Nephron (organoid): ENCODE measurements around the gene MVP.
"Not testable (repeated sequence)": the region's sequence is repeated elsewhere in the genome, so short reads cannot be mapped to it uniquely, and the experiment has no call there.

ENCODE experiments used
- H3K27ac Mint-ChIP-seq, 3 experiments: 2 replicates each; pipeline ENCODE4 v1.8.0; 2020; ENCODE audit warnings: mixed read lengths in 3 of 3, mild to moderate bottlenecking in 2 of 3, moderate library complexity in 1 of 3
- H3K27me3 Mint-ChIP-seq: 2 replicates; pipeline ENCODE4 v1.8.0; 2021; ENCODE audit warnings: low read depth, mild to moderate bottlenecking, moderate library complexity, mixed read lengths
- H3K36me3 Mint-ChIP-seq: 2 replicates; pipeline ENCODE4 v1.8.0; 2020; ENCODE audit warnings: low read depth, mixed read lengths
- H3K4me1 Mint-ChIP-seq: 2 replicates; pipeline ENCODE4 v1.8.0; 2020; ENCODE audit warnings: mixed read lengths
- H3K4me3 Mint-ChIP-seq, 3 experiments: 2 replicates each; pipeline ENCODE4 v1.8.0; 2020; ENCODE audit warnings: mild to moderate bottlenecking in 3 of 3, mixed read lengths in 3 of 3, moderate library complexity in 2 of 3
- H3K9me3 Mint-ChIP-seq: 2 replicates; pipeline ENCODE4 v1.8.0; 2020; ENCODE audit warnings: mixed read lengths
- TF ChIP-seq, protein P1 (sequence below), 3 experiments: fragments of 200-600 bp; sonication (generic); IDR thresholded peaks; one replicate each; pipeline ENCODE4 v1.5.0; 2021; ENCODE audit warnings: antibody characterized with exemption in 3 of 3; ENCODE audit not compliant: unreplicated experiment in 3 of 3

MVP gene

DNA sequence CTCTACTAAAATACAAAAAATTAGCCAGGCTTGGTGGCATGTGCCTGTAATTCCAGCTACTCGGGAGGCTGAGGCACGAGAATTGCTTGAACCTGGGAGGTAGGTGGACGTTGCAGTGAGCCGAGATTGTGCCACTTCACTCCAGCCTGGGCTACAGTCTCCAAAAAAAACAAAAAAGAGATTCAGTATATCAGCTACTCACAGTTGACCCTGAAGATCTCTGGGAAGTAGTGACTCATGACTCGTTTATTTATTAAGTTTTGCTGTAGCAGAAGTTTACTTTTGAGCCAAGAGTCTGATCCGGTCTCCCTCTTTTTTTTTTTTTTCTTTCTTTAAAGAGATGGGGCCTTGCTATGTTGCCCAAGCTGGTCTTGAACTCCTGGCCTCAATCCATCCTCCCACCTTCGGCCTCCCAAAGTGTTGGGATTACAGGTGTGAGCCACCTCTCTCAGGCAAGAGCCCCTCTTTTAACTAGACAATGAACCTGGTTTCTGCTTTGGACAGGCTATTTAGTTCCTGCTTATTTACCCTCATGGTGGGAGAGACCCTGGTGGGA lies 4.4 kb downstream of the MVP start:
- H3K4me3 Mint-ChIP-seq: no peak overlapping the region
- peak overlapping the region in 1 of 3 experiments; percentile 80 for H3K27ac Mint-ChIP-seq
- H3K36me3 Mint-ChIP-seq: peaks cover 5% of the 10 kb centered on the region
- H3K27me3 Mint-ChIP-seq: no peaks in the 10 kb centered on the region
- H3K4me1 Mint-ChIP-seq: peaks cover 44% of the 10 kb centered on the region
- TF ChIP-seq, protein P1, sequence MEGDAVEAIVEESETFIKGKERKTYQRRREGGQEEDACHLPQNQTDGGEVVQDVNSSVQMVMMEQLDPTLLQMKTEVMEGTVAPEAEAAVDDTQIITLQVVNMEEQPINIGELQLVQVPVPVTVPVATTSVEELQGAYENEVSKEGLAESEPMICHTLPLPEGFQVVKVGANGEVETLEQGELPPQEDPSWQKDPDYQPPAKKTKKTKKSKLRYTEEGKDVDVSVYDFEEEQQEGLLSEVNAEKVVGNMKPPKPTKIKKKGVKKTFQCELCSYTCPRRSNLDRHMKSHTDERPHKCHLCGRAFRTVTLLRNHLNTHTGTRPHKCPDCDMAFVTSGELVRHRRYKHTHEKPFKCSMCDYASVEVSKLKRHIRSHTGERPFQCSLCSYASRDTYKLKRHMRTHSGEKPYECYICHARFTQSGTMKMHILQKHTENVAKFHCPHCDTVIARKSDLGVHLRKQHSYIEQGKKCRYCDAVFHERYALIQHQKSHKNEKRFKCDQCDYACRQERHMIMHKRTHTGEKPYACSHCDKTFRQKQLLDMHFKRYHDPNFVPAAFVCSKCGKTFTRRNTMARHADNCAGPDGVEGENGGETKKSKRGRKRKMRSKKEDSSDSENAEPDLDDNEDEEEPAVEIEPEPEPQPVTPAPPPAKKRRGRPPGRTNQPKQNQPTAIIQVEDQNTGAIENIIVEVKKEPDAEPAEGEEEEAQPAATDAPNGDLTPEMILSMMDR (IDR thresholded peaks at IDR 0.05; ENCODE audit: unreplicated experiment in 3 of 3): no peak
- no peaks in the 10 kb centered on the region for H3K9me3 Mint-ChIP-seq

DNA sequence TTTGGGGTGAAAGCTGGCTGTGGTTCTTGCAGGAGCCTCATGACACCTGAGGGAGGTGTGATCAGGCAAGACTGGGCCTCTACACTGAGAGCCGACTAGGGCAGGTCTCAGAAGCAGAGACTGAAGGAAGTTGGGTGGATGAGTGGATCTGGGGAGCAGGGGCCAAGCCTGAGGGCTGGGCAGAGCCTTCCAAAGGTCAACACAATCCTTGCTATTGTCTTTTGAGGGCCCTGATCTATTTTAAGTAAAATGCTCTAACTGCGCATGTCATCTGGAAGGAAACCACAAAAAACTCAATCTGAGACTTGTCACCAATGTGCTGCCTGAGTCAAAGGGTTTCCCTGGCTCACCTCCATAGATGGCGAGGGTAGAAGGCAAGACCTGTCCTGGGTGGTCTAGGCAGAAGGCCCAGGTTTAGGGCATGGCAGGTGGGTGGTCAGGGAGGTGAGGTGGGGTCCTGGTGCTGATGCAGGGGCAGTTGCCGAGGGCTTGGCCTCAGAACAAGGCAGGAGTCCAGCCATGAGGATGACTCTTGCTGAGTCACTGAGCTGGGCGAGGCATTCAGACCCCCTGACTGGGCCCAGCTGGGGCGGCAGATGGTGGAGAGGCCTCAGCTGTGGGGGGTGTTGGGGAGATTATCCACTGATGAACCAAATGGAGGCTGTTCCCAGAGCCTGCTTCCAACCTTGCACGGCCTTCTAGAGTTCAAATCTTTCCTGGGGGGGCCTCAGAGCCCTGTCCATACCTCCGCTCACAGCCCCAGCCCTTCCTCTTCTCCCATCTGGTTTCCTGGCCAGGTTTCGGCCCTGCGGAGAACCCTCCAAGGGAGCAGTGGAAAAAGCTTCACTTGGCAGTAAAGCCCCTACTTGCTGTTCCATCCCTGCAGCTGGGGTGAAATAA lies 5.1 kb downstream of the MVP start:
- Mint-ChIP-seq H3K4me3 (no peak overlapping the region), H3K27me3 (no peaks in the 10 kb centered on the region), H3K27ac (peak overlapping the region in 2 of 3 experiments; percentile 18 to 80)

DNA sequence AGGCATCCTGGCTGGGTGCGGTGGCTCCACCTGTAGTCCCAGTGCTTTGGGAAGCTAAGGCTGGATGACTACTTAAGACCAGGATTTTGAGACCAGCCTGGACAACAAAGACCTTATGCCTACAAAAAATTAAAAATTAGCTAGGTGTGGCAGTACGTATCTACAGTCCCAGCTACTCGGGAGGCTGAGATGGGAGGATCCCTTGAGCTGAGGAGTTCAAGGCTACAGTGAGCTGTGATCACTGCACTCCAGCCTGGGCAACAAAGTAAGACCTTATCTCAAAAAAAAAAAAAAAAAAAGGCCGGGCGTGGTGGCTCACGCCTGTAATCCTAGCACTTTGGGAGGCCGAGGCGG lies 6.1 kb downstream of the MVP start:
- H3K9me3 Mint-ChIP-seq: no peaks in the 10 kb centered on the region
- H3K27ac Mint-ChIP-seq: no peak overlapping the region
- no peaks in the 10 kb centered on the region for H3K27me3 Mint-ChIP-seq
- no peaks in the 10 kb centered on the region for H3K36me3 Mint-ChIP-seq
- peaks cover 29% of the 10 kb centered on the region for H3K4me1 Mint-ChIP-seq
- TF ChIP-seq, protein P1 (IDR thresholded peaks at IDR 0.05; ENCODE audit: unreplicated experiment in 3 of 3): no peak
- no peak overlapping the region for H3K4me3 Mint-ChIP-seq

More for the DNA sequence above, 5.1 kb downstream of the MVP start:
- peaks cover 36% of the 10 kb centered on the region for H3K4me1 Mint-ChIP-seq
- TF ChIP-seq, protein P1 (IDR thresholded peaks at IDR 0.05; ENCODE audit: unreplicated experiment in 3 of 3): no peak
- H3K36me3 Mint-ChIP-seq: no peaks in the 10 kb centered on the region
- H3K9me3 Mint-ChIP-seq: no peaks in the 10 kb centered on the region

DNA sequence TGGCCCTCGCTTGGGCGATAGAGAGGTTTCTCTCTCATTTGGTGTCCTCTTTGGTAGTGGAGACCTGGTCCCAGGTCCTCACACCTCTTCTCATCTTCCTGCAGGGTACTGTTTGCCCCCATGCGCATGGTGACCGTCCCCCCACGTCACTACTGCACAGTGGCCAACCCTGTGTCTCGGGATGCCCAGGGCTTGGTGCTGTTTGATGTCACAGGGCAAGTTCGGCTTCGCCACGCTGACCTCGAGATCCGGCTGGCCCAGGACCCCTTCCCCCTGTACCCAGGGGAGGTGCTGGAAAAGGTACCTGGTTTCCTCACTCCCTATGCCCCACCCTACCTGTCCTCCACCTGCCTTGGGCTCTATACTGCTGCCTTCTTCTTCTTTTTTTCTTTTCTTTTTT lies 10.5 kb downstream of the MVP start:
- no peaks in the 10 kb centered on the region for H3K27me3 Mint-ChIP-seq
- H3K4me3 Mint-ChIP-seq: no peak overlapping the region
- no peaks in the 10 kb centered on the region for H3K9me3 Mint-ChIP-seq
- H3K36me3 Mint-ChIP-seq: no peaks in the 10 kb centered on the region
- H3K4me1 Mint-ChIP-seq: peaks cover 8% of the 10 kb centered on the region
- H3K27ac Mint-ChIP-seq: no peak overlapping the region
- TF ChIP-seq, protein P1 (IDR thresholded peaks at IDR 0.05; ENCODE audit: unreplicated experiment in 3 of 3): no peak

DNA sequence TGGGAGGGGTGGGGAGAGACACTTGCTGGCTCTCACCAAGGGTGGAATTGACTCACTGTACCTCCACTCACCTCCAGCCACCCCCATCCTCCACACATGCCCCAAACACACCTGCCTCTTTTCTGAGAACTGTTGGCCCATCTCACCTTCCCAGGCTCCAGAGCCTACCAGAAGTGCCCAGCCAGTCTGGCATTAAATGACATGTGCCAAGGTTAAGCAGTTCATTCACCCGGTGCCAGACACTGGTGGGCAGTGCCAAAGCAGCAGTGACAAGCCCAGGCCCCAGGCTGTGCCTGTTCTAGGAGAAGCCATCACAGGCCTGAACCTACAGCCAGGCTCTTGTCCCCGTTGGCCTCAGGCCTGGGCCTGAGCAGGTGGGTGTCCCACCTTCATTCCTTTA lies 11.2 kb downstream of the MVP start:
- Mint-ChIP-seq H3K27me3 (no peaks in the 10 kb centered on the region), H3K9me3 (no peaks in the 10 kb centered on the region), H3K36me3 (no peaks in the 10 kb centered on the region), H3K4me3 (no peak overlapping the region), H3K27ac (no peak overlapping the region), H3K4me1 (peaks cover 6% of the 10 kb centered on the region)
- TF ChIP-seq, protein P1 (IDR thresholded peaks at IDR 0.05; ENCODE audit: unreplicated experiment in 3 of 3): no peak

DNA sequence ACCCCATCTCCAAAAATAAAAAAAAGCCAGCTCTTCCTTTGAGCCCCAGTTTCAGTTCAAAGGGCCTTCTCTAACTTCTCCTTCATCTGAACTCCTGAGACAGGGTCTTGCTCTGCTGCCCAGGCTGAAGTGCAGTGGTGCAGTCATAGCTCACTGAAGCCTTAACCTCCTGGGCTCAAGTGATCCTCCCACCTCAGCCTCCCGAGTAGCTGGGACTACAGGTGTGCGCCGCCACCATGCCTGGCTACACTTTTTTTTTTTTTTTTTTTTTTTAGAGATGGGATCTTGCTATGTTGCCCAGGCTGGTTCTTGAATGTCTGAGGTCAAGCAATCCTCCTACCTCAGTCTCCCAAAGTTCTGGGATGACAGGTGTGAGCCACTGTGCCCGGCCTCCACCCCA lies 13.0 kb downstream of the MVP start:
- not testable (repeated sequence) for H3K27me3 Mint-ChIP-seq, H3K9me3 Mint-ChIP-seq, H3K36me3 Mint-ChIP-seq, H3K4me1 Mint-ChIP-seq, H3K4me3 Mint-ChIP-seq, H3K27ac Mint-ChIP-seq
